Lung (tissue), 16 donors: ENCODE measurements around the gene NCSTN. TPM values are rescaled to one million over a fixed set of nuclear protein-coding genes. Genes with fewer than 3 reads are reported as not detected.
A peak's percentile ranks its signal among the peaks of the same experiment; 100 is the strongest.

Experiments
- ATAC-seq: fragments of 200-7000 bp; cut with Tn5 transposase; one replicate; pipeline ENCODE4 v1.9.1; 2020; ENCODE audit warnings: moderate number of reproducible peaks; ENCODE audit not compliant: insufficient read depth, low FRiP score
- DNase-seq, 3 donors: peaks; one replicate each; pipeline ENCODE4 v3.0.0-alpha.2; 2013 to 2017
- H3K27ac ChIP-seq, 2 donors: one replicate each; pipeline ENCODE4 v1.5.1; 2013; ENCODE audit warnings: mild to moderate bottlenecking in 2 of 2, moderate library complexity in 2 of 2, control low read depth in 1 of 2, inconsistent platforms in 1 of 2, low read depth in 1 of 2, low read length in 1 of 2
- H3K27me3 ChIP-seq, 3 donors: one replicate each; pipeline ENCODE4 v1.5.1; 2013; ENCODE audit warnings: low read length in 2 of 3; ENCODE audit not compliant: control insufficient read depth in 3 of 3, insufficient read depth in 3 of 3
- H3K36me3 ChIP-seq, 4 donors: one replicate each; pipeline ENCODE4 v1.5.1; 2013; ENCODE audit warnings: low read length in 4 of 4, mild to moderate bottlenecking in 1 of 4, moderate library complexity in 1 of 4; ENCODE audit not compliant: control insufficient read depth in 4 of 4, insufficient read depth in 4 of 4
- H3K4me1 ChIP-seq, 5 donors: one replicate each; pipeline ENCODE4 v1.5.1; 2013; ENCODE audit warnings: low read length in 5 of 5, mild to moderate bottlenecking in 2 of 5, moderate library complexity in 1 of 5; ENCODE audit not compliant: control insufficient read depth in 5 of 5, insufficient read depth in 5 of 5
- H3K4me3 ChIP-seq: one replicate; pipeline ENCODE4 v1.5.1; 2013; ENCODE audit warnings: mild to moderate bottlenecking, control low read depth, moderate library complexity
- H3K9ac ChIP-seq, 2 donors: one replicate each; pipeline ENCODE4 v1.5.1; 2013; ENCODE audit warnings: low read length in 2 of 2, control low read depth in 1 of 2; ENCODE audit not compliant: insufficient read depth in 1 of 2
- H3K9me3 ChIP-seq, 4 donors: one replicate each; pipeline ENCODE4 v1.5.1; 2013; ENCODE audit warnings: low read length in 3 of 4, mild to moderate bottlenecking in 1 of 4, moderate library complexity in 1 of 4; ENCODE audit not compliant: control insufficient read depth in 4 of 4, insufficient read depth in 3 of 4
- CTCF ChIP-seq: IDR thresholded peaks from 2 replicates; pipeline ENCODE4 v1.5.1; 2012; ENCODE audit warnings: mild to moderate bottlenecking; ENCODE audit errors: control extremely low read depth, extremely low read depth
- WGBS, 2 donors: extraction: QIAGEN DNeasy Blood & Tissue Kit; methylation state at CpG; one replicate each; pipeline ENCODE4 v1.1.7; 2013; 5-methylcytosine and 5-hydroxymethylcytosine counted together
- long read RNA-seq, 5 donors: transcript quantifications; one replicate each; lab custom pipeline, GENCODE V29; 2026
- polyA plus RNA-seq, 2 donors: library from polyadenylated mRNA; stranded (reverse); fragments of 200-250 nt; gene quantifications; one replicate each; pipeline ENCODE4 v1.2.1, GENCODE V29; 2013
- total RNA-seq, 2 donors: library from RNA; depleted of rRNA in 1 of 2; stranded (reverse); fragments of >200 nt in 1 of 2; gene quantifications; one replicate each; pipeline ENCODE4 v1.2.1, GENCODE V29; 2014 to 2021
- donor health status: control.
- donor health status: control.
- donor health status: Bipolar disorder and iron deficiency.
- donor health status: healthy.
- donor health status: DM: yes; HTN: yes; CAD: no.

Gene NCSTN
- 10 to 100 TPM; 72.2 to 85.9 TPM for total RNA-seq
- polyA plus RNA-seq = 10 to 100 TPM; 46.5 to 83.4 TPM
- long read RNA-seq, donor 1, transcript NCSTN-201 (17 exons, 2,936 nt) = major isoform, 14 of 89 reads
- long read RNA-seq, donor 1, partial matches to known transcripts = 71 of 89 reads
- long read RNA-seq, donor 1, other reads (novel, unspliced or antisense) = 0 of 89 reads
- long read RNA-seq, donor 2, partial matches to known transcripts = 0 of 5 reads
- long read RNA-seq, donor 2, other reads (novel, unspliced or antisense) = 0 of 5 reads
- long read RNA-seq, donor 3, transcript NCSTN-201 (17 exons, 2,936 nt) = major isoform, 5 of 25 reads
- long read RNA-seq, donor 3, partial matches to known transcripts = 18 of 25 reads
- long read RNA-seq, donor 3, other reads (novel, unspliced or antisense) = 0 of 25 reads
- long read RNA-seq, donor 4, partial matches to known transcripts = 21 of 22 reads
- long read RNA-seq, donor 4, other reads (novel, unspliced or antisense) = 0 of 22 reads
- long read RNA-seq, donor 5, transcript NCSTN-201 (17 exons, 2,936 nt) = major isoform, 14 of 90 reads
- long read RNA-seq, donor 5, transcript NCSTN-212 (2 exons, 856 nt) = minor isoform, 9 of 90 reads
- long read RNA-seq, donor 5, partial matches to known transcripts = 67 of 90 reads
- long read RNA-seq, donor 5, other reads (novel, unspliced or antisense) = 0 of 90 reads

- peaks cover 7 to 31% (median 15%) of the 10 kb centered on the region in 4 donors for H3K36me3 ChIP-seq
- H3K27ac ChIP-seq = peak within 1 kb of the TSS; percentile 75 to 90
- no peaks in the 10 kb centered on the region for H3K9me3 ChIP-seq
- peaks cover 0 to 25% (median 12%) of the 10 kb centered on the region in 5 donors for H3K4me1 ChIP-seq
- TF ChIP-seq CTCF = no peak
- DNase-seq (peak; percentile 95 to 98 (median 97)), ATAC-seq (peak; percentile 96)
- H3K4me3 ChIP-seq = peak within 1 kb of the TSS; percentile 92
- H3K9ac ChIP-seq = peak within 1 kb of the TSS; percentile 94
- H3K27me3 ChIP-seq = no peaks in the 10 kb centered on the region
- WGBS, 2 donors = 0 to 1% methylated on average over 58 of the region's 58 CpGs
Observed at GRCh38 chr1:160342953-160343869, at the start of gene NCSTN, which contains the start of gene COPA. NCSTN (plus strand) TSS chr1:160343383; CDS start chr1:160343397, 14 bp downstream. COPA (minus strand) TSS chr1:160343250; CDS start chr1:160343170, 80 bp downstream.

- ATAC-seq (no peak), DNase-seq (no peak)
- H3K36me3 ChIP-seq = peaks cover 67 to 83% (median 74%) of the 10 kb centered on the region in 4 donors
- no peaks in the 10 kb centered on the region for H3K9me3 ChIP-seq
- WGBS, 2 donors = 88 to 94% methylated on average over 1 of the region's 1 CpG
- no peak overlapping the region for H3K4me3 ChIP-seq
- no peak overlapping the region for H3K27ac ChIP-seq
- no peak for TF ChIP-seq CTCF
- peaks cover 0 to 2% (median 0%) of the 10 kb centered on the region in 5 donors for H3K4me1 ChIP-seq
- H3K27me3 ChIP-seq = no peaks in the 10 kb centered on the region
- H3K9ac ChIP-seq = no peak overlapping the region
Observed at GRCh38 chr1:160296036-160296435, 47.1 kb upstream of the NCSTN start.

GRCh38 chr1:160300173-160300572 lies 43.0 kb upstream of the NCSTN start:
- H3K4me1 ChIP-seq = no peaks in the 10 kb centered on the region
- WGBS, 2 donors = 84 to 86% methylated on average over 7 of the region's 7 CpGs
- no peak for TF ChIP-seq CTCF
- H3K27ac ChIP-seq = no peak overlapping the region
- H3K9ac ChIP-seq = no peak overlapping the region
- ATAC-seq (no peak), DNase-seq (no peak)
- no peaks in the 10 kb centered on the region for H3K9me3 ChIP-seq
- H3K4me3 ChIP-seq = no peak overlapping the region
- peaks cover 36 to 55% (median 51%) of the 10 kb centered on the region in 4 donors for H3K36me3 ChIP-seq
- H3K27me3 ChIP-seq = no peaks in the 10 kb centered on the region
